Spleen (tissue), 11 donors: ENCODE results near the gene SOWAHA. TPM values are rescaled to one million over a fixed set of nuclear protein-coding genes. Genes with fewer than 3 reads are reported as not detected.
A peak's percentile ranks its signal among the peaks of the same experiment; 100 is the strongest.

Experiments used
- DNase-seq: peaks from one replicate; pipeline ENCODE4 v3.0.0-alpha.2; 2020
- H3K27ac ChIP-seq, 8 donors: fragments of 200-600 bp; sonication (generic) in 7 of 8; 1 replicate in 4 of 8; 2 replicates in 4 of 8; pipeline versions ENCODE4 v1.5.0 to v1.8.0; 2016 to 2021; ENCODE audit warnings: inconsistent platforms in 4 of 8, mild to moderate bottlenecking in 4 of 8, moderate library complexity in 1 of 8
- H3K27me3 ChIP-seq, 7 donors: fragments of 200-600 bp; sonication (generic) in 6 of 7; replicated peaks in 1 of 7; 1 replicate in 4 of 7; 2 replicates in 3 of 7; pipeline versions ENCODE4 v1.5.0 to v1.8.0; 2016 to 2021; ENCODE audit warnings: inconsistent platforms in 3 of 7, mild to moderate bottlenecking in 1 of 7
- H3K36me3 ChIP-seq, 6 donors: fragments of 200-600 bp; sonication (generic) in 5 of 6; 1 replicate in 4 of 6; 2 replicates in 2 of 6; pipeline versions ENCODE4 v1.5.0 to v1.8.0; 2016 to 2021; ENCODE audit warnings: inconsistent platforms in 2 of 6
- H3K4me1 ChIP-seq, 6 donors: fragments of 200-600 bp; sonication (generic) in 5 of 6; 1 replicate in 3 of 6; 2 replicates in 3 of 6; pipeline versions ENCODE4 v1.5.0 to v1.8.0; 2016 to 2021; ENCODE audit warnings: inconsistent platforms in 3 of 6
- H3K4me3 ChIP-seq, 8 donors: fragments of 200-600 bp; sonication (generic) in 7 of 8; 1 replicate in 4 of 8; 2 replicates in 4 of 8; pipeline versions ENCODE4 v1.5.0 to v1.8.0; 2016 to 2021; ENCODE audit warnings: inconsistent platforms in 4 of 8, mild to moderate bottlenecking in 4 of 8, moderate library complexity in 2 of 8
- H3K9me3 ChIP-seq, 8 donors: fragments of 200-600 bp; sonication (generic) in 7 of 8; 1 replicate in 4 of 8; 2 replicates in 4 of 8; pipeline versions ENCODE4 v1.5.0 to v1.8.0; 2016 to 2021; ENCODE audit warnings: inconsistent platforms in 4 of 8
- CTCF ChIP-seq, 11 experiments: fragments of 200-600 bp in 7 of 11; fragments of 450-650 bp in 4 of 11; sonication (generic) in 4 of 11; IDR thresholded peaks in 8 of 11; conservative IDR thresholded peaks in 3 of 11; 1 replicate in 7 of 11; 2 replicates in 4 of 11; pipeline versions ENCODE4 v1.4.0 to v1.8.0; 2016 to 2021; ENCODE audit warnings: antibody characterized with exemption in 11 of 11, inconsistent platforms in 4 of 11, mild to moderate bottlenecking in 1 of 11
- POLR2A ChIP-seq, 3 donors: fragments of 450-650 bp; IDR thresholded peaks; one replicate each; pipeline ENCODE4 v1.5.1; 2017; ENCODE audit warnings: antibody characterized with exemption in 3 of 3, mild to moderate bottlenecking in 1 of 3
- POLR2AphosphoS5 ChIP-seq, 3 donors: sonication (generic); formaldehyde crosslinking; IDR thresholded peaks; one replicate each; pipeline ENCODE4 v1.5.1; 2017; ENCODE audit warnings: antibody characterized with exemption in 3 of 3
- WGBS, 5 donors: extraction: QIAGEN DNeasy Blood & Tissue Kit in 3 of 5; methylation state at CpG; one replicate each; pipeline versions ENCODE4 v1.1.5 to v1.1.7; 2013 to 2018; 5-methylcytosine and 5-hydroxymethylcytosine counted together
- intact Hi-C: fragments of 100-400 bp; cut with DNase I; formaldehyde crosslinking; loops from one replicate; pipeline ENCODE4 v1.15.0; 2023; ENCODE audit warnings: low total_unique reads
- polyA plus RNA-seq, 3 donors: library from polyadenylated mRNA; stranded (reverse); fragments of 200-250 nt; gene quantifications; one replicate each; pipeline ENCODE4 v1.2.1, GENCODE V29; 2013
- total RNA-seq, 7 donors: library from RNA; depleted of rRNA in 3 of 7; stranded (reverse); fragments of >200 nt in 3 of 7; fragmentation: NEBNext Ultra II Directional in 4 of 7; extraction: Animal tissue kit (Norgen Biotek cat#: 25700) in 4 of 7; gene quantifications; one replicate each; pipeline versions ENCODE4 v1.1.0 to v1.2.1, GENCODE V29; 2016 to 2021
- donor health status: healthy with polysubstance abuse.
- donor health status: DM: no; HTN: no; CAD: no; lungs with moderate emphysema.
- donor health status: DM: no; HTN: no; CAD: no.
- donor health status: Bipolar disorder and iron deficiency.
- donor health status: healthy.
- donor health status: DM: no; HTN: no; CAD: no.
- donor health status: DM: yes; HTN: yes; CAD: no.

SOWAHA gene
- total and polyA plus RNA-seq, 10 donors: 0.03 to 0.56 (median 0.24) TPM; not detected in 7

GRCh38 chr5:132775476-132775961 lies 37.6 kb upstream of the SOWAHA start:
- H3K4me3 ChIP-seq: peak overlapping the region in 3 of 8 donors; percentile 73 to 94 (median 79)
- no peak overlapping the region for H3K27ac ChIP-seq
- DNase-seq: no peak
- peaks cover 0 to 41% (median 11%) of the 10 kb centered on the region in 7 donors for H3K27me3 ChIP-seq
- no peaks in the 10 kb centered on the region for H3K36me3 ChIP-seq
- H3K4me1 ChIP-seq: peaks cover 1 to 58% (median 31%) of the 10 kb centered on the region in 6 donors
- 71 to 84% (median 77%) methylated on average over 7 of the region's 7 CpGs for WGBS, 5 donors
- intact Hi-C loops: no loop called here
- no peak for TF ChIP-seq POLR2A (IDR thresholded peaks at IDR 0.05)
- TF ChIP-seq POLR2AphosphoS5 (IDR thresholded peaks at IDR 0.05): no peak
- no peak for TF ChIP-seq CTCF (IDR thresholded peaks at IDR 0.05 in 8 of 11, conservative IDR thresholded peaks at IDR 0.05 in 3 of 11)
- H3K9me3 ChIP-seq: no peaks in the 10 kb centered on the region

- WGBS, 5 donors: 6 to 24% (median 16%) methylated on average over 21 to 39 of the region's 39 CpGs
- Histone ChIP-seq H3K27me3 (peaks cover 0 to 41% (median 11%) of the 10 kb centered on the region in 7 donors), H3K36me3 (no peaks in the 10 kb centered on the region), H3K9me3 (no peaks in the 10 kb centered on the region), H3K4me1 (peaks cover 0 to 51% (median 31%) of the 10 kb centered on the region in 6 donors), H3K4me3 (peak overlapping the region; percentile 50 to 94 (median 72)), H3K27ac (peak overlapping the region in 7 of 8 donors; percentile 49 to 82 (median 71))
- no peak for TF ChIP-seq CTCF (IDR thresholded peaks at IDR 0.05 in 8 of 11, conservative IDR thresholded peaks at IDR 0.05 in 3 of 11)
- no peak for TF ChIP-seq POLR2AphosphoS5 (IDR thresholded peaks at IDR 0.05)
- TF ChIP-seq POLR2A (IDR thresholded peaks at IDR 0.05): no peak
- intact Hi-C loops: no loop called here
- DNase-seq: no peak
Measured at GRCh38 chr5:132776131-132776937, 36.8 kb upstream of the SOWAHA start.

- H3K27me3 ChIP-seq: peaks cover 0 to 43% (median 11%) of the 10 kb centered on the region in 7 donors
- intact Hi-C loops: no loop called here
Measured at GRCh38 chr5:132776938-132777208, 36.2 kb upstream of the SOWAHA start.

GRCh38 chr5:132777209-132778069 lies 35.7 kb upstream of the SOWAHA start, which contains the start of gene SEPTIN8:
Gene SEPTIN8 (minus strand): TSS chr5:132777239. CDS start chr5:132777137, 102 bp downstream.
- peak within 1 kb of the TSS; percentile 16 to 82 (median 70) for H3K27ac ChIP-seq
- H3K4me3 ChIP-seq: peak within 1 kb of the TSS; percentile 50 to 94 (median 72)
- DNase-seq: peak; percentile 82
- H3K4me1 ChIP-seq: peaks cover 0 to 47% (median 32%) of the 10 kb centered on the region in 6 donors
- peaks cover 0 to 49% (median 11%) of the 10 kb centered on the region in 7 donors for H3K27me3 ChIP-seq
- H3K9me3 ChIP-seq: no peaks in the 10 kb centered on the region
- no peaks in the 10 kb centered on the region for H3K36me3 ChIP-seq
- TF ChIP-seq POLR2AphosphoS5 (IDR thresholded peaks at IDR 0.05) (peak in 1 of 3 donors; percentile 30), POLR2A (IDR thresholded peaks at IDR 0.05) (peak in 1 of 3 donors; percentile 6), CTCF (IDR thresholded peaks at IDR 0.05 in 8 of 11, conservative IDR thresholded peaks at IDR 0.05 in 3 of 11) (no peak)
- WGBS, 5 donors: 4 to 12% (median 6%) methylated on average over 23 to 82 of the region's 82 CpGs
- intact Hi-C loops: no loop called here

More at GRCh38 chr5:132776938-132777208, 36.2 kb upstream of the SOWAHA start:
- Histone ChIP-seq H3K9me3 (no peaks in the 10 kb centered on the region), H3K36me3 (no peaks in the 10 kb centered on the region), H3K27ac (peak overlapping the region in 7 of 8 donors; percentile 49 to 82 (median 71)), H3K4me3 (peak overlapping the region; percentile 50 to 94 (median 72)), H3K4me1 (peaks cover 0 to 46% (median 32%) of the 10 kb centered on the region in 6 donors)
- WGBS, 5 donors: 0 to 1% (median 1%) methylated on average over 11 to 40 of the region's 40 CpGs; no CpG with 5 or more reads in 2 of the 5 donors
- TF ChIP-seq POLR2AphosphoS5 (IDR thresholded peaks at IDR 0.05) (no peak), POLR2A (IDR thresholded peaks at IDR 0.05) (no peak)
- no peak for DNase-seq
